ENCODE data around the gene NDUFA6. TPM values are rescaled to one million over a fixed set of nuclear protein-coding genes. Genes with fewer than 3 reads are reported as not detected.
A peak's percentile ranks its signal among the peaks of the same experiment; 100 is the strongest.

Gene NDUFA6
- total RNA-seq, 1 experiment from 2014 or later: 80.5 TPM

- TF ChIP-seq REST (IDR thresholded peaks at IDR 0.05; ENCODE audit: low read depth) (no peak), ELF1 (IDR thresholded peaks at IDR 0.05; ENCODE audit: borderline replicate concordance, low read depth) (no peak)
These were observed 19.8 kb downstream of the NDUFA6 start, which contains the start of gene NAGA (continued) for GRCh38 chr22:42070517-42071422.

- H3K27me3 ChIP-seq (ENCODE audit: insufficient read depth, low read length): no peaks in the 10 kb centered on the region
- TF ChIP-seq REST (IDR thresholded peaks at IDR 0.05; ENCODE audit: low read depth): no peak
- TF ChIP-seq ZBTB33 (IDR thresholded peaks at IDR 0.05; ENCODE audit: extremely low read depth, insufficient replicate concordance, low read length): no peak
- no peak for TF ChIP-seq ATF3 (IDR thresholded peaks at IDR 0.05)
- no peak for TF ChIP-seq CEBPB (IDR thresholded peaks at IDR 0.05; ENCODE audit: low read depth)
- no peak for TF ChIP-seq TCF7L2 (IDR thresholded peaks at IDR 0.05; ENCODE audit: borderline replicate concordance, extremely low read depth, insufficient read depth, insufficient read length)
- no peaks in the 10 kb centered on the region for H3K9me2 ChIP-seq (ENCODE audit: insufficient read depth)
- peak overlapping the region; percentile 65 for H3K4me3 ChIP-seq (replicated peaks in 1 of 2; ENCODE audit: low read depth in 1 of 2, low read length in 2 of 2)
- CTCF ChIA-PET: interaction anchor here (1.3 kb wide), 1 partner anchor 10 kb away, joined by 3 read pairs; the partner anchor contains the start of gene SMDT1
- peak overlapping the region; percentile 89 for H3K4me2 ChIP-seq (ENCODE audit: low read length)
- H4K20me1 ChIP-seq (ENCODE audit: insufficient read depth): no peaks in the 10 kb centered on the region
- DNase-seq (ENCODE audit: low read depth, low spot score) (no peak), ATAC-seq (peak; percentile 19; the same call in 1 of the 2 replicates)
- POLR2A ChIA-PET: interaction anchor here (0.7 to 1.6 kb wide), 3 partner anchors 9 to 92 kb away, joined by 3 to 4 read pairs (median 4); partner anchors contain the start of gene SMDT1
- no peaks in the 10 kb centered on the region for H3K79me2 ChIP-seq (ENCODE audit: insufficient read depth, low read length)
- BruUV-seq (replicated peaks): TSS peak; percentile 85
- peaks cover 3 to 4% of the 10 kb centered on the region in 2 experiments; a peak in 3 of 4 replicates for H3K36me3 ChIP-seq (ENCODE audit: control insufficient read depth in 1 of 2, insufficient read depth in 2 of 2, low read length in 2 of 2)
- H3K9me3 ChIP-seq (ENCODE audit: control insufficient read depth in 1 of 2, insufficient read depth in 1 of 2, low read depth in 1 of 2, low read length in 2 of 2): no peaks in the 10 kb centered on the region
- peak overlapping the region; percentile 71 for H3K9ac ChIP-seq (ENCODE audit: low read length)
- peaks cover 12 to 20% of the 10 kb centered on the region in 2 experiments for H3K4me1 ChIP-seq (ENCODE audit: control insufficient read depth in 1 of 2, insufficient read depth in 2 of 2, low read length in 2 of 2)
- RAD21 ChIA-PET (ENCODE audit: low non-redundant PET in 1 of 2, low total read pairs in 2 of 2, uncharacterized antibody in 2 of 2, unreplicated experiment in 2 of 2): no interaction called here
- peak overlapping the region; percentile 60 for H3K27ac ChIP-seq (ENCODE audit: low read depth, low read length)
- H2AFZ ChIP-seq (ENCODE audit: low read depth, low read length, poor library complexity, severe bottlenecking): no peak overlapping the region
- intact Hi-C loops (cut with micrococcal nuclease): no loop called here
These were observed 20.6 kb downstream of the NDUFA6 start for GRCh38 chr22:42069801-42070516.
